ENCODE results near the gene CMC4.

The CMC4 gene

DNA sequence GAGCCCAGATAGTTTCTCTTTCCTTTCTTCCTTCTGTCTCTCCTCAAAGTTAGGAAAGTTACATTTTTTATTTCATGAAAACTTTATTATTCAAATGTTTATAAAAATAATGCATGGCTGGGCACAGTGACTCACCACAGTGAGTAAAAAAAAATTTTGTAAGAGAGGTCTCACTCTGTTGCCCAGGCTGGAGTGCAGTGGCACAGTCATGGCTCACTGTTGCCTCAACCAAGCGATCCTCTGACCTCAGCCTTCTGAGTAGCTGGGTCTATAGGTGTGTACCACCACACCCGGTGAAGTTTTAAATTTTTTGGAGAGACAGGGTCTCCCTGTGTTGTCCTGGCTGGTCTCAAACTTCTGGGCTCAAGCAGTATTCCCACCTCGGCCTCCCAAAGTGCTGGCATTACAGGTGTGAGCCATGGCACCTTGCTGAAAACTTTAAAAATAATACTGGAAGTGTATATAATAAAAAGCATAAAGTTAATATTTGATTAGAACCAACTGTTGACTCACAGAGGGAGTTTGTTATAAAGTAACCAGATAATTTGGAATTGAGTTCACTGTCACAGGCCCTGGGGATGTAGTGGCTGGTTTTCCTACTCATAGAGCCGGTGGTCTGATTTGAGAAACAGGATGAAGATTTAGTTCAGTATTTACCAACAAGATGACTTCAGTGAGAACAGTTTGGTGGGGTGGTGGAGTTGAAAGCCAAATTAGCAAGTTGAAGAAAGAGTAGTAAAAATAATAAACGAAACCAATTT, 18.0 kb downstream of the CMC4 start:
- no peaks in the 10 kb centered on the region for H3K9me3 ChIP-seq (ENCODE audit: control insufficient read depth, low read length)

GRCh38 chrX:155048977-155049619, 21.8 kb downstream of the CMC4 start:
- Histone ChIP-seq H3K9me3 (ENCODE audit: control insufficient read depth, low read length) (no peaks in the 10 kb centered on the region), H3K4me1 (ENCODE audit: control insufficient read depth, insufficient read depth, low read length) (peaks cover 9% of the 10 kb centered on the region), H3K27me3 (replicated peaks; ENCODE audit: control insufficient read depth, insufficient read depth, low read length) (no peaks in the 10 kb centered on the region), H3K9ac (ENCODE audit: low read length) (no peak overlapping the region), H3K4me3 (ENCODE audit: low read length) (peak overlapping the region; percentile 34), H3K36me3 (ENCODE audit: control insufficient read depth, insufficient read depth, low read length, severe bottlenecking) (peaks cover 25% of the 10 kb centered on the region)
- DNase-seq (ENCODE audit: low read depth), result peak; percentile 57

More for the DNA sequence above, 18.0 kb downstream of the CMC4 start:
- no peaks in the 10 kb centered on the region for H3K27me3 ChIP-seq (replicated peaks; ENCODE audit: control insufficient read depth, insufficient read depth, low read length)
- H3K4me1 ChIP-seq (ENCODE audit: control insufficient read depth, insufficient read depth, low read length), result peaks cover 14% of the 10 kb centered on the region
- H3K4me3 ChIP-seq (ENCODE audit: low read length), result no peak overlapping the region
- H3K36me3 ChIP-seq (ENCODE audit: control insufficient read depth, insufficient read depth, low read length, severe bottlenecking), result peaks cover 15% of the 10 kb centered on the region
- DNase-seq (ENCODE audit: low read depth), result no peak
- H3K9ac ChIP-seq (ENCODE audit: low read length), result no peak overlapping the region

GRCh38 chrX:155046811-155047528, 24.0 kb downstream of the CMC4 start:
- Histone ChIP-seq H3K9ac (ENCODE audit: low read length) (no peak overlapping the region), H3K4me1 (ENCODE audit: control insufficient read depth, insufficient read depth, low read length) (peaks cover 9% of the 10 kb centered on the region)

DNA sequence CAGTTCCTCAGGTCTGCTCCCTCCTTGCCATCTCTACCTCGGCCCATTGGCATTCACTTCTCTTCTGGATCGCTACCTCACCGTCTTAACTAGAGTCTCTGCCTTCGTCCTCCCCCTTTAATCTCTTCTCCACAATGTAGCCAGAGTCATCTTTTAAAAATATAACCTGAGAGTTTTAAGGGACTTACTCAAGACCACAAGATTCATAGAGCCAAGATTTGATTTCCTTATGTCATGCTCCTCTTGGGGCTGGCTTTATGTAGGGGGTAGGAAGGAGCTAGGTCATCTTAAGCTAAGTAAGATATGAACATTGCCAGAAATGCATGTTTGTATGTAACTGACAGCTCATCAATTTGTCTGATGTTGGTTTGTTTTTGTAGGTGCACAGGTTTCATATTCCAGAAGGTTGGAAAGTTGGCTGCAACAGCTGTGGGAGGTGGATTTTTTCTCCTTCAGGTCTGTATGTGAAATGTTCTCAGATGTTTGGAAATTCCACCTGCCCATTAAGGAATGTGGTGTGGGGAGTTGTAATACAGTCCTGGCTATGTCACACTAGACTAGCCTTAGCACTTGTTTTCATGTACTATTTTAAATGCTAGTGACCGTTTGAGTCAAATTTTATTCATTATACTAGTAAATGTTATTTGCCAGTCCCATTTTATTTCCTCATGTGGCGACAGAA, 24.7 kb downstream of the CMC4 start:
- DNase-seq (ENCODE audit: low read depth), result no peak
- Histone ChIP-seq H3K4me1 (ENCODE audit: control insufficient read depth, insufficient read depth, low read length) (peaks cover 9% of the 10 kb centered on the region), H3K9ac (ENCODE audit: low read length) (no peak overlapping the region), H3K27me3 (replicated peaks; ENCODE audit: control insufficient read depth, insufficient read depth, low read length) (no peaks in the 10 kb centered on the region), H3K4me3 (ENCODE audit: low read length) (no peak overlapping the region), H3K9me3 (ENCODE audit: control insufficient read depth, low read length) (no peaks in the 10 kb centered on the region), H3K36me3 (ENCODE audit: control insufficient read depth, insufficient read depth, low read length, severe bottlenecking) (peaks cover 19% of the 10 kb centered on the region)

More at GRCh38 chrX:155046811-155047528, 24.0 kb downstream of the CMC4 start:
- no peaks in the 10 kb centered on the region for H3K27me3 ChIP-seq (replicated peaks; ENCODE audit: control insufficient read depth, insufficient read depth, low read length)
- DNase-seq (ENCODE audit: low read depth), result no peak
- H3K9me3 ChIP-seq (ENCODE audit: control insufficient read depth, low read length), result no peaks in the 10 kb centered on the region
- peaks cover 24% of the 10 kb centered on the region for H3K36me3 ChIP-seq (ENCODE audit: control insufficient read depth, insufficient read depth, low read length, severe bottlenecking)
- H3K4me3 ChIP-seq (ENCODE audit: low read length), result no peak overlapping the region

DNA sequence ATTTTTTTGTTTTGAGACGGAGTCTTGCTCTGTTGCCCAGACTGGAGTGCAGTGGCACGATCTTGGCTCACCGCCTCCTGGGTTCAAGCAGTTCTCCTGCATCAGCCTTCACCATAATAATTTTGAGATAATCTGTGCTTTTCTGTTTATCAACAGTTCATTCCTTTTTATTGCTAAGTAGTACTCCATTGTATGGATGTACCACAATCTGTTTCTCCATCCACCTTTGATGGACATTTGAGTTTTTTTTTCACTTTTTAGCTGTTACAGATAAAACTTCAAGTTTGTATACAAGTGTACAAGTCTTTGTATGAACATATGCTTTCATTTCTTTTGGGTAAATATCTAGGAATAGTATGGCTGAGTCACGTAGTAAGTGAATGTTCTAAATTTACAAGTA, 35.2 kb downstream of the CMC4 start:
- no peak for DNase-seq (ENCODE audit: low read depth)

GRCh38 chrX:155031657-155032056, 39.3 kb downstream of the CMC4 start:
- Histone ChIP-seq H3K4me1 (ENCODE audit: control insufficient read depth, insufficient read depth, low read length) (peaks cover 12% of the 10 kb centered on the region), H3K4me3 (ENCODE audit: low read length) (no peak overlapping the region), H3K9ac (ENCODE audit: low read length) (no peak overlapping the region), H3K27me3 (replicated peaks; ENCODE audit: control insufficient read depth, insufficient read depth, low read length) (no peaks in the 10 kb centered on the region), H3K9me3 (ENCODE audit: control insufficient read depth, low read length) (peaks cover 8% of the 10 kb centered on the region), H3K36me3 (ENCODE audit: control insufficient read depth, insufficient read depth, low read length, severe bottlenecking) (peaks cover 9% of the 10 kb centered on the region)
- no peak for DNase-seq (ENCODE audit: low read depth)

More for the DNA sequence above, 35.2 kb downstream of the CMC4 start:
- Histone ChIP-seq H3K9ac (ENCODE audit: low read length) (no peak overlapping the region), H3K36me3 (ENCODE audit: control insufficient read depth, insufficient read depth, low read length, severe bottlenecking) (peaks cover 9% of the 10 kb centered on the region), H3K9me3 (ENCODE audit: control insufficient read depth, low read length) (peaks cover 10% of the 10 kb centered on the region), H3K4me3 (ENCODE audit: low read length) (no peak overlapping the region), H3K4me1 (ENCODE audit: control insufficient read depth, insufficient read depth, low read length) (no peaks in the 10 kb centered on the region), H3K27me3 (replicated peaks; ENCODE audit: control insufficient read depth, insufficient read depth, low read length) (no peaks in the 10 kb centered on the region)

- peak; percentile 18 for DNase-seq (ENCODE audit: low read depth)
- H3K27me3 ChIP-seq (replicated peaks; ENCODE audit: control insufficient read depth, insufficient read depth, low read length), result no peaks in the 10 kb centered on the region
- H3K4me1 ChIP-seq (ENCODE audit: control insufficient read depth, insufficient read depth, low read length), result peaks cover 12% of the 10 kb centered on the region
- H3K9ac ChIP-seq (ENCODE audit: low read length), result no peak overlapping the region
- H3K9me3 ChIP-seq (ENCODE audit: control insufficient read depth, low read length), result no peaks in the 10 kb centered on the region
- H3K4me3 ChIP-seq (ENCODE audit: low read length), result no peak overlapping the region
- H3K36me3 ChIP-seq (ENCODE audit: control insufficient read depth, insufficient read depth, low read length, severe bottlenecking), result no peaks in the 10 kb centered on the region
Observed at GRCh38 chrX:155028877-155029291, 42.1 kb downstream of the CMC4 start.

DNA sequence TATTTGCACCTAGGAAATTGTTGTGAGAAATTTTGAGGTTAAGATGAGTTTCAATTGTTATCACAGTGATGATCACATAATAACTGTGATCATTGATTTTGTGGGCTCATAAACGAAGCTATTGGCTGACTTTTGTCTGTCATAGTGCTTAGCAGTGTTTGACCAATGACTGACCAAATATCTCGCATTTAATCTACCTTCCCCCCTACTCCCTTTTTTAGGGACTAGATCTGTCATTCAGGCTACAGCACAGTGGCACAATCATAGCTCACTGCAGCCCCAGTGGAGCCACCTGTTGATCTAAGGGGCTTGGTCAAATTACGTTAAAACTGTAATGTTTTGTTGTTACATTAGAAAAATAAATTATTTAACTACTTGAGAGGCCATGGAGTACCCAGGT, 42.8 kb downstream of the CMC4 start:
- no peaks in the 10 kb centered on the region for H3K27me3 ChIP-seq (replicated peaks; ENCODE audit: control insufficient read depth, insufficient read depth, low read length)
- H3K9me3 ChIP-seq (ENCODE audit: control insufficient read depth, low read length), result no peaks in the 10 kb centered on the region
- peak overlapping the region; percentile 88 for H3K4me3 ChIP-seq (ENCODE audit: low read length)
- peaks cover 12% of the 10 kb centered on the region for H3K4me1 ChIP-seq (ENCODE audit: control insufficient read depth, insufficient read depth, low read length)
- H3K9ac ChIP-seq (ENCODE audit: low read length), result peak overlapping the region; percentile 89
- DNase-seq (ENCODE audit: low read depth), result peak; percentile 3
- H3K36me3 ChIP-seq (ENCODE audit: control insufficient read depth, insufficient read depth, low read length, severe bottlenecking), result no peaks in the 10 kb centered on the region

- no peaks in the 10 kb centered on the region for H3K9me3 ChIP-seq (ENCODE audit: control insufficient read depth, low read length)
- H3K9ac ChIP-seq (ENCODE audit: low read length), result peak overlapping the region; percentile 89
- H3K27me3 ChIP-seq (replicated peaks; ENCODE audit: control insufficient read depth, insufficient read depth, low read length), result no peaks in the 10 kb centered on the region
- DNase-seq (ENCODE audit: low read depth), result peak; percentile 80
- no peaks in the 10 kb centered on the region for H3K36me3 ChIP-seq (ENCODE audit: control insufficient read depth, insufficient read depth, low read length, severe bottlenecking)
- peak overlapping the region; percentile 88 for H3K4me3 ChIP-seq (ENCODE audit: low read length)
- H3K4me1 ChIP-seq (ENCODE audit: control insufficient read depth, insufficient read depth, low read length), result peaks cover 12% of the 10 kb centered on the region
Observed at GRCh38 chrX:155027509-155028066, 43.3 kb downstream of the CMC4 start.

- Histone ChIP-seq H3K27me3 (replicated peaks; ENCODE audit: control insufficient read depth, insufficient read depth, low read length) (no peaks in the 10 kb centered on the region), H3K4me1 (ENCODE audit: control insufficient read depth, insufficient read depth, low read length) (peaks cover 12% of the 10 kb centered on the region), H3K9ac (ENCODE audit: low read length) (peak within 1 kb of the TSS; percentile 89), H3K36me3 (ENCODE audit: control insufficient read depth, insufficient read depth, low read length, severe bottlenecking) (no peaks in the 10 kb centered on the region), H3K9me3 (ENCODE audit: control insufficient read depth, low read length) (no peaks in the 10 kb centered on the region), H3K4me3 (ENCODE audit: low read length) (peak within 1 kb of the TSS; percentile 88)
- peak; percentile 93 for DNase-seq (ENCODE audit: low read depth)
Observed at GRCh38 chrX:155026727-155027508, 44.0 kb downstream of the CMC4 start, which contains the start of gene FUNDC2. TSS of gene FUNDC2 (plus strand) at chrX:155026844. CDS start at chrX:155026939, 95 bp downstream.
